WERI-Rb-1 (cell line): ENCODE measurements around the gene CALR.
A peak's percentile ranks its signal among the peaks of the same experiment; 100 is the strongest.

ENCODE experiments used
- DNase-seq: peaks from one replicate; pipeline ENCODE4 v3.0.0-alpha.2; 2020
- H3K27ac ChIP-seq: fragments of 250-450 bp; sonication (Bioruptor Pico); 2 replicates; pipeline ENCODE4 v1.5.1; 2020; ENCODE audit warnings: mild to moderate bottlenecking, moderate library complexity
- H3K27me3 ChIP-seq: fragments of 250-450 bp; sonication (Bioruptor Pico); 2 replicates; pipeline ENCODE4 v1.5.1; 2021; ENCODE audit warnings: mild to moderate bottlenecking, low read depth, moderate library complexity; ENCODE audit not compliant: insufficient read depth, severe bottlenecking
- H3K36me3 ChIP-seq: fragments of 250-450 bp; sonication (Bioruptor Pico); 2 replicates; pipeline ENCODE4 v1.5.1; 2020; ENCODE audit warnings: mild to moderate bottlenecking, moderate library complexity
- H3K4me3 ChIP-seq: 2 replicates; pipeline ENCODE4 v1.5.1; 2011; ENCODE audit warnings: low read depth, mild to moderate bottlenecking, control low read depth, low read length
- H3K9me3 ChIP-seq: fragments of 250-450 bp; sonication (Bioruptor Pico); 2 replicates; pipeline ENCODE4 v1.5.1; 2021; ENCODE audit warnings: mild to moderate bottlenecking, moderate library complexity; ENCODE audit not compliant: severe bottlenecking
- TF ChIP-seq, protein P1 (sequence below): IDR thresholded peaks from 2 replicates; pipeline ENCODE4 v1.5.1; 2011; ENCODE audit warnings: low read depth, mild to moderate bottlenecking, control low read depth, inconsistent platforms, low read length

The CALR gene

DNA sequence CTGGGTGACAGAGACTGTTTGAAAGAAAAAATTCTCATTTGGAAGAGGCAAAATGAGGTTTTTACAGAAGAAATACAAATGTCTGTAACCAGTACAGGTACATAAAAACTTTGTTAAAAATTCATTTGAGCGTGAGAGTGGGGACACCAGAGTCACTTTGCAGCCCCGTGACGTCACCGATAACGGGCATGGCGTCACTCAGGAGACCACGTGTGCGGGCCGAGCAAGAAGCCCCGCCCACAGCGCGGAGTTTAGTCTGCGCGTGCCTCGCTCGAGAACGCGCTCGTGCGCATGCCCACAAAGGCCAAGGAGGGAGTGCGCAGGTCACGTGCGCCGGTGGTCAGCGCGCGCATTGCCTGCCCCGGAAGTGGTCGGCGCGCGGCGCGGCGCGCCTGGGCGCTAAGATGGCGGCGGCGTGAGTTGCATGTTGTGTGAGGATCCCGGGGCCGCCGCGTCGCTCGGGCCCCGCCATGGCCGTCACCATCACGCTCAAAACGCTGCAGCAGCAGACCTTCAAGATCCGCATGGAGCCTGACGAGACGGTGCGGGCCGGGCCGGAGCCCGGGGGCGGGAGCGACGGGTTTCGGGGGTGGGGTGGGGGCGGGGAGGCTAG, 7.2 kb downstream of the CALR start, which contains the start of gene RAD23A:
Gene RAD23A, plus strand, starts transcription at position 384 of the 613 bp plus-strand sequence. Its CDS starts 87 bp downstream, at position 471.
- peak; percentile 97 for DNase-seq
- Histone ChIP-seq H3K36me3 (peaks cover 92% of the 10 kb centered on the region), H3K27me3 (no peaks in the 10 kb centered on the region), H3K9me3 (no peaks in the 10 kb centered on the region), H3K27ac (peak within 1 kb of the TSS; percentile 96), H3K4me3 (peak within 1 kb of the TSS; percentile 97)
- TF ChIP-seq, protein P1, sequence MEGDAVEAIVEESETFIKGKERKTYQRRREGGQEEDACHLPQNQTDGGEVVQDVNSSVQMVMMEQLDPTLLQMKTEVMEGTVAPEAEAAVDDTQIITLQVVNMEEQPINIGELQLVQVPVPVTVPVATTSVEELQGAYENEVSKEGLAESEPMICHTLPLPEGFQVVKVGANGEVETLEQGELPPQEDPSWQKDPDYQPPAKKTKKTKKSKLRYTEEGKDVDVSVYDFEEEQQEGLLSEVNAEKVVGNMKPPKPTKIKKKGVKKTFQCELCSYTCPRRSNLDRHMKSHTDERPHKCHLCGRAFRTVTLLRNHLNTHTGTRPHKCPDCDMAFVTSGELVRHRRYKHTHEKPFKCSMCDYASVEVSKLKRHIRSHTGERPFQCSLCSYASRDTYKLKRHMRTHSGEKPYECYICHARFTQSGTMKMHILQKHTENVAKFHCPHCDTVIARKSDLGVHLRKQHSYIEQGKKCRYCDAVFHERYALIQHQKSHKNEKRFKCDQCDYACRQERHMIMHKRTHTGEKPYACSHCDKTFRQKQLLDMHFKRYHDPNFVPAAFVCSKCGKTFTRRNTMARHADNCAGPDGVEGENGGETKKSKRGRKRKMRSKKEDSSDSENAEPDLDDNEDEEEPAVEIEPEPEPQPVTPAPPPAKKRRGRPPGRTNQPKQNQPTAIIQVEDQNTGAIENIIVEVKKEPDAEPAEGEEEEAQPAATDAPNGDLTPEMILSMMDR = no peak

DNA sequence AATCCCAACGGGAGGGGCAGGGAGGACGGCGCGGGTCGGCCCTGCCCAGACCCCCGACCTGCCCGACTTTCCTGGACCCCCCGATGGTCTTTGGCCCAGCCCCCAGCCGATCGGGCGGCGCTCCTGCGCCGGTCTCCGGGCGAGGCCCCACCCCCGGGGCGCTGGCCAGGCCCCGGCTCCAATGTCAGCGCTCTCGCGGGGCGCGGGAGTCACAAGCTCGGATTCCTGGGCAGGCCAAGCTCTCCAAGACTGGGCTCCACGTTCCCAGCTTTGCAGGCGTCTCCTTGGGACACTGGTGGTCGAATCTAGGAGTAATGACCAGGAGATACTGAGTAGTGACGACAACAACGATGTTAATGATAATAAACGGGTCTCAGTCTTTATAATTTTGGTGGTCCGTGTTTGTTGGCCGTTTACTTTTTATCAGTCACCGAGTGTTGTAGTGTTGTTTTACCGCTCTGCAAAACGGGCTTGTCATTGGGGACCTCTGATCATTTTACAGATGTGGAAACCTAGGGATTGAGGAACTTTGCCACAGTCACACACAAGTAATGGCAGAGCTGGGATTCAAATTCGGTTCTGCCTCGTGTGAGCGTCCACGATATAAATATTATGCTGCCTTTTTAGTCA, 7.8 kb downstream of the CALR start:
- TF ChIP-seq, protein P1 = no peak
- Histone ChIP-seq H3K27ac (peak overlapping the region; percentile 96), H3K4me3 (peak overlapping the region; percentile 97), H3K9me3 (no peaks in the 10 kb centered on the region), H3K27me3 (no peaks in the 10 kb centered on the region), H3K36me3 (peaks cover 92% of the 10 kb centered on the region)
- peak; percentile 54 for DNase-seq

- peak overlapping the region; percentile 96 for H3K27ac ChIP-seq
- H3K27me3 ChIP-seq = no peaks in the 10 kb centered on the region
- H3K4me3 ChIP-seq = peak overlapping the region; percentile 97
- peaks cover 92% of the 10 kb centered on the region for H3K36me3 ChIP-seq
- TF ChIP-seq, protein P1 = no peak
- H3K9me3 ChIP-seq = no peaks in the 10 kb centered on the region
- no peak for DNase-seq
Observed at GRCh38 chr19:12946731-12947496, 8.5 kb downstream of the CALR start.

GRCh38 chr19:12947702-12948611, 9.5 kb downstream of the CALR start:
- no peaks in the 10 kb centered on the region for H3K9me3 ChIP-seq
- H3K27me3 ChIP-seq = no peaks in the 10 kb centered on the region
- DNase-seq = no peak
- no peak overlapping the region for H3K4me3 ChIP-seq
- H3K27ac ChIP-seq = no peak overlapping the region
- TF ChIP-seq, protein P1 = no peak
- H3K36me3 ChIP-seq = peaks cover 92% of the 10 kb centered on the region

DNA sequence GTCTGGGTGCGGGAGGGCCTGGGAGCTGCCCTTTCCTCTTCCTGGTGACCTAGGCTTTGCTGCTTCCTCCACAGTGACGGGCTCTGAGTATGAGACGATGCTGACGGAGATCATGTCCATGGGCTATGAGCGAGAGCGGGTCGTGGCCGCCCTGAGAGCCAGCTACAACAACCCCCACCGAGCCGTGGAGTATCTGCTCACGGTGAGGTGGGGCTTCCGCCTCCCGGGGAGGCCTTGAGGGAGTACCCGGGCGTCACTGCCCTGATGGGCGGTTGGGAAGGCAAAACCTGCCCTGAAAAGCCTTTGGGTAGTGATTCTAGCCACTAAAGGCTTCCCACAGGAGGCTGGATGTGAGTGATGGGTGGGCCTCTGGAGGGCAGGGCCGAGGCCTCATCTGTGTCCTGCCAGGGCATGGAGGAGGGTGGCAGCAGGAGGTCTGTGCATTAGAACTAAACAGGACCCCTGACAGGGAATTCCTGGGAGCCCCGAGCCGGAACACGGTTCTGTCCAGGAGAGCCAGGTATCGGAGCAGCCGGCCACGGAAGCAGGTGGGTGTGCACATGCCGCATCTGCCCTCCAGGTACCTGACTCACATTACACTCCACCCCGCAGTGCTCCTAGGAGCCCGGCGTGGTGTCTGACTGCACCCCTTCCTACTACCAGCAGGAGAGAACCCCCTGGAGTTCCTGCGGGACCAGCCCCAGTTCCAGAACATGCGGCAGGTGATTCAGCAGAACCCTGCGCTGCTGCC, 10.4 kb downstream of the CALR start:
- TF ChIP-seq, protein P1 = no peak
- Histone ChIP-seq H3K9me3 (no peaks in the 10 kb centered on the region), H3K27me3 (no peaks in the 10 kb centered on the region), H3K4me3 (no peak overlapping the region), H3K36me3 (peaks cover 92% of the 10 kb centered on the region), H3K27ac (no peak overlapping the region)
- no peak for DNase-seq
